ENCODE measurements around the gene ARHGAP24. TPM values are rescaled to one million over a fixed set of nuclear protein-coding genes. Genes with fewer than 3 reads are reported as not detected.

Gene ARHGAP24
- total and polyA plus RNA-seq, 4 donors = 10.0 to 79.4 (median 21.6) TPM

DNA sequence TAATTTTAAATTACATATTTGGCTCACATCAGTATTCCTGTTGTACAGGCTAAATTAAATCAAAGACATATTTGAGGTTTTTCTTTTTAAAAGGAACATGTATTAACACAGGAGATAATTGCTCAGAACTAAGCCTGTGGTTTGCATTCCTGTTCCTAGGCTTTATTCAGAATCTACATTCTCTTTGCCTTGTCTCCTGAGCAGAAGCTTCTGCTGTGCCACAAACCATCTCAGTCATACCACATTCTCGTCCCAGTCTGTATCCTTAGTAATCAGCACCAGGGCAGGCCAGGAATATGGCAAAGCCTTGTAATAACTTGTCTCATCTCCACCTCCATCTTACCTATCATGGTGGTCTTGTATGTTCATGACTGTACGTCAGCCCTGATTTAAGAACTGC lies 162.8 kb downstream of the ARHGAP24 start:
- Histone ChIP-seq H3K27ac (ENCODE audit: low read depth in 1 of 2, low read length in 1 of 2) (no peak overlapping the region), H3K9ac (ENCODE audit: insufficient read depth in 1 of 2, low read length in 2 of 2) (no peak overlapping the region), H3K36me3 (ENCODE audit: control insufficient read depth in 4 of 4, insufficient read depth in 4 of 4, low read length in 4 of 4) (no peaks in the 10 kb centered on the region), H3K9me3 (ENCODE audit: control insufficient read depth in 4 of 4, insufficient read depth in 3 of 4, low read length in 3 of 4) (no peaks in the 10 kb centered on the region), H3K27me3 (ENCODE audit: control insufficient read depth in 3 of 3, insufficient read depth in 3 of 3, low read length in 2 of 3) (no peaks in the 10 kb centered on the region), H3K4me1 (ENCODE audit: control insufficient read depth in 5 of 5, insufficient read depth in 5 of 5, low read length in 5 of 5) (peaks cover 0 to 3% (median 2%) of the 10 kb centered on the region in 5 donors), H3K4me3 (no peak overlapping the region)
- TF ChIP-seq, protein P1, sequence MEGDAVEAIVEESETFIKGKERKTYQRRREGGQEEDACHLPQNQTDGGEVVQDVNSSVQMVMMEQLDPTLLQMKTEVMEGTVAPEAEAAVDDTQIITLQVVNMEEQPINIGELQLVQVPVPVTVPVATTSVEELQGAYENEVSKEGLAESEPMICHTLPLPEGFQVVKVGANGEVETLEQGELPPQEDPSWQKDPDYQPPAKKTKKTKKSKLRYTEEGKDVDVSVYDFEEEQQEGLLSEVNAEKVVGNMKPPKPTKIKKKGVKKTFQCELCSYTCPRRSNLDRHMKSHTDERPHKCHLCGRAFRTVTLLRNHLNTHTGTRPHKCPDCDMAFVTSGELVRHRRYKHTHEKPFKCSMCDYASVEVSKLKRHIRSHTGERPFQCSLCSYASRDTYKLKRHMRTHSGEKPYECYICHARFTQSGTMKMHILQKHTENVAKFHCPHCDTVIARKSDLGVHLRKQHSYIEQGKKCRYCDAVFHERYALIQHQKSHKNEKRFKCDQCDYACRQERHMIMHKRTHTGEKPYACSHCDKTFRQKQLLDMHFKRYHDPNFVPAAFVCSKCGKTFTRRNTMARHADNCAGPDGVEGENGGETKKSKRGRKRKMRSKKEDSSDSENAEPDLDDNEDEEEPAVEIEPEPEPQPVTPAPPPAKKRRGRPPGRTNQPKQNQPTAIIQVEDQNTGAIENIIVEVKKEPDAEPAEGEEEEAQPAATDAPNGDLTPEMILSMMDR (IDR thresholded peaks at IDR 0.05; ENCODE audit: control extremely low read depth, extremely low read depth) = no peak
- WGBS, 2 donors = 90 to 91% methylated on average over 2 of the region's 2 CpGs
- DNase-seq (no peak), ATAC-seq (ENCODE audit: insufficient read depth, low FRiP score) (no peak)

GRCh38 chr4:85639946-85640345 lies 165.0 kb downstream of the ARHGAP24 start:
- H3K9ac ChIP-seq (ENCODE audit: insufficient read depth in 1 of 2, low read length in 2 of 2) = no peak overlapping the region
- H3K27ac ChIP-seq (ENCODE audit: low read depth in 1 of 2, low read length in 1 of 2) = no peak overlapping the region
- H3K27me3 ChIP-seq (ENCODE audit: control insufficient read depth in 3 of 3, insufficient read depth in 3 of 3, low read length in 2 of 3) = no peaks in the 10 kb centered on the region
- no peak for ATAC-seq (ENCODE audit: insufficient read depth, low FRiP score)
- H3K4me3 ChIP-seq = no peak overlapping the region
- WGBS, 2 donors = 79 to 83% methylated on average over 4 of the region's 4 CpGs
- H3K36me3 ChIP-seq (ENCODE audit: control insufficient read depth in 4 of 4, insufficient read depth in 4 of 4, low read length in 4 of 4) = no peaks in the 10 kb centered on the region
- H3K4me1 ChIP-seq (ENCODE audit: control insufficient read depth in 5 of 5, insufficient read depth in 5 of 5, low read length in 5 of 5) = peaks cover 0 to 4% (median 2%) of the 10 kb centered on the region in 5 donors
- TF ChIP-seq, protein P1 (IDR thresholded peaks at IDR 0.05; ENCODE audit: control extremely low read depth, extremely low read depth) = no peak
- H3K9me3 ChIP-seq (ENCODE audit: control insufficient read depth in 4 of 4, insufficient read depth in 3 of 4, low read length in 3 of 4) = no peaks in the 10 kb centered on the region
- no peak for DNase-seq

DNA sequence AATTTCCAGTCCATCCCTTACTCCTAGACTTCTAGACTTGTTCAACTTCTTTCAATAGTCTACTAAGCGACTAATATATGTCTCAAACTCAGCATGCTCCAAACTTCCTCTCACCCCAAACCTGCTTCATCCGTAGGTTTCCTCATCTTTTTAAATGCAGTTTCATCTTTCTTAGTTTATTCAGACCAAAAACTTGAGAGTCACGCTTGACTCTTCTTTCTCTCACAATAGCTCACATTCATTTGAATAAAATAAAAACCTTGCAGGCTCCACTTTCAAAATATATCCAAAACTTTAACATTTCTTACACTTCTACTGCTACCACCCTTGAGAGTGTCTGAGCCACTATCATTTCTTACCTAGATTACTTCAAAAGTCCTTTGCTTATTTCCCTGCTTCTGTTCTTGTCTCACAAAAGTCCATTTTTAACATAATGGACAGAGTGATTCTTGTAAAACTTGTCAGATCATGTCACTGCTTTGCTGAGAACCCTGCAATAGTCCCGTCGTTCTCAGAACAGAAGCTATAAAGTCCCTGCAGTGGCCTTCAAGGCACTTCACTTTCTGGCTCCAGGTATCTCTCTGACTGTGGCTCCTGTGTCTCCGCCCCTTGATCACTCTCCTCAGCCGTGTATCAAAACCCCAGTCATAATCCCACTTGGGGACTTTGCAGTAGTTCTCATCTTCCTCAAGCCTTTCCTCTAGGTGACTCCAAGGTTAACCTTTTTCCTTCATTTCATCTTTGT lies 167.6 kb downstream of the ARHGAP24 start:
- no peak overlapping the region for H3K27ac ChIP-seq (ENCODE audit: low read depth in 1 of 2, low read length in 1 of 2)
- WGBS, 2 donors = 90 to 92% methylated on average over 7 of the region's 7 CpGs
- no peak for ATAC-seq (ENCODE audit: insufficient read depth, low FRiP score)
- no peak overlapping the region for H3K4me3 ChIP-seq
- H3K4me1 ChIP-seq (ENCODE audit: control insufficient read depth in 5 of 5, insufficient read depth in 5 of 5, low read length in 5 of 5) = peaks cover 0 to 4% (median 2%) of the 10 kb centered on the region in 5 donors
- no peaks in the 10 kb centered on the region for H3K9me3 ChIP-seq (ENCODE audit: control insufficient read depth in 4 of 4, insufficient read depth in 3 of 4, low read length in 3 of 4)
- TF ChIP-seq, protein P1 (IDR thresholded peaks at IDR 0.05; ENCODE audit: control extremely low read depth, extremely low read depth) = no peak
- H3K36me3 ChIP-seq (ENCODE audit: control insufficient read depth in 4 of 4, insufficient read depth in 4 of 4, low read length in 4 of 4) = no peaks in the 10 kb centered on the region
- H3K27me3 ChIP-seq (ENCODE audit: control insufficient read depth in 3 of 3, insufficient read depth in 3 of 3, low read length in 2 of 3) = no peaks in the 10 kb centered on the region
- no peak overlapping the region for H3K9ac ChIP-seq (ENCODE audit: insufficient read depth in 1 of 2, low read length in 2 of 2)
- no peak for DNase-seq

Measured in lung (tissue), 12 donors.